Fibroblast of lung (primary cell): ENCODE results near the gene ZNF792. TPM values are rescaled to one million over a fixed set of nuclear protein-coding genes. Genes with fewer than 3 reads are reported as not detected.

Experiments
- DNase-seq, 2 donors: peaks; one replicate each; pipeline versions ENCODE4 v3.0.0 to v3.0.0-alpha.2; 2010; ENCODE audit warnings: low read depth in 2 of 2
- H2AFZ ChIP-seq: 2 replicates; pipeline ENCODE4 v1.5.1; 2012; ENCODE audit warnings: low read length, control low read depth, inconsistent platforms
- H3K27ac ChIP-seq: 2 replicates; pipeline ENCODE4 v1.5.1; 2011; ENCODE audit warnings: low read length, control low read depth; ENCODE audit not compliant: insufficient read depth
- H3K27me3 ChIP-seq: 2 replicates; pipeline ENCODE4 v1.5.1; 2011; ENCODE audit warnings: mild to moderate bottlenecking, low read length; ENCODE audit not compliant: control insufficient read depth, insufficient read depth
- H3K36me3 ChIP-seq: 2 replicates; pipeline ENCODE4 v1.5.1; 2011; ENCODE audit warnings: low read length; ENCODE audit not compliant: control insufficient read depth, insufficient read depth
- H3K4me1 ChIP-seq: 2 replicates; pipeline ENCODE4 v1.5.1; 2011; ENCODE audit warnings: low read length; ENCODE audit not compliant: control insufficient read depth, insufficient read depth; ENCODE audit errors: extremely low read depth
- H3K4me2 ChIP-seq: 2 replicates; pipeline ENCODE4 v1.5.1; 2011; ENCODE audit warnings: low read length, control low read depth; ENCODE audit not compliant: insufficient read depth; ENCODE audit errors: extremely low read depth
- H3K4me3 ChIP-seq, 4 experiments: fragments of 200-600 bp in 1 of 4; sonication (generic) in 1 of 4; replicated peaks in 1 of 4; 2 replicates each; pipeline ENCODE4 v1.5.1; 2011 to 2016; ENCODE audit warnings: low read length in 4 of 4, low read depth in 3 of 4, mild to moderate bottlenecking in 3 of 4, control low read depth in 2 of 4, inconsistent platforms in 1 of 4, mixed read lengths in 1 of 4; ENCODE audit not compliant: insufficient read depth in 1 of 4; ENCODE audit errors: control extremely low read depth in 1 of 4
- H3K79me2 ChIP-seq: 2 replicates; pipeline ENCODE4 v1.5.1; 2012; ENCODE audit warnings: mild to moderate bottlenecking, low read length, inconsistent platforms; ENCODE audit not compliant: control insufficient read depth, insufficient read depth
- H3K9ac ChIP-seq: 2 replicates; pipeline ENCODE4 v1.5.1; 2011; ENCODE audit warnings: mild to moderate bottlenecking, low read length, control low read depth; ENCODE audit not compliant: insufficient read depth
- H3K9me3 ChIP-seq: 2 replicates; pipeline ENCODE4 v1.5.1; 2012; ENCODE audit warnings: low read depth, low read length; ENCODE audit not compliant: control insufficient read depth, insufficient read depth
- H4K20me1 ChIP-seq: 2 replicates; pipeline ENCODE4 v1.5.1; 2011; ENCODE audit warnings: low read length; ENCODE audit not compliant: control insufficient read depth, insufficient read depth; ENCODE audit errors: extremely low read depth
- EZH2 ChIP-seq: IDR thresholded peaks from 2 replicates; pipeline ENCODE4 v1.5.1; 2012; ENCODE audit warnings: low read length, control low read depth, mild to moderate bottlenecking; ENCODE audit errors: missing control alignments
- polyA plus RNA-seq, 2 donors: library from polyadenylated mRNA; depleted of rRNA in 1 of 2; stranded (reverse) in 1 of 2; unstranded in 1 of 2; fragments of >200 nt; gene quantifications; 2 replicates each; pipeline ENCODE4 v1.2.1, GENCODE V29; 2011 to 2012; ENCODE audit warnings: missing spikeins in 1 of 2
- total RNA-seq: library from RNA; depleted of rRNA; stranded (reverse); fragments of >200 nt; gene quantifications from 2 replicates; pipeline ENCODE4 v1.2.1, GENCODE V29; 2014
- TF ChIP-seq, protein P1 (sequence below), 2 donors: IDR thresholded peaks in 1 of 2; conservative IDR thresholded peaks in 1 of 2; 1 replicate in 1 of 2; 2 replicates in 1 of 2; pipeline ENCODE4 v1.5.1; 2011 to 2012; ENCODE audit warnings: low read length in 2 of 2, control low read depth in 1 of 2, inconsistent platforms in 1 of 2, low read depth in 1 of 2, mild to moderate bottlenecking in 1 of 2

Gene ZNF792
- total and polyA plus RNA-seq, 2 donors (not counting 1 experiment from before 2014, with no cell fraction given), result 1.7 to 5.0 TPM

DNA sequence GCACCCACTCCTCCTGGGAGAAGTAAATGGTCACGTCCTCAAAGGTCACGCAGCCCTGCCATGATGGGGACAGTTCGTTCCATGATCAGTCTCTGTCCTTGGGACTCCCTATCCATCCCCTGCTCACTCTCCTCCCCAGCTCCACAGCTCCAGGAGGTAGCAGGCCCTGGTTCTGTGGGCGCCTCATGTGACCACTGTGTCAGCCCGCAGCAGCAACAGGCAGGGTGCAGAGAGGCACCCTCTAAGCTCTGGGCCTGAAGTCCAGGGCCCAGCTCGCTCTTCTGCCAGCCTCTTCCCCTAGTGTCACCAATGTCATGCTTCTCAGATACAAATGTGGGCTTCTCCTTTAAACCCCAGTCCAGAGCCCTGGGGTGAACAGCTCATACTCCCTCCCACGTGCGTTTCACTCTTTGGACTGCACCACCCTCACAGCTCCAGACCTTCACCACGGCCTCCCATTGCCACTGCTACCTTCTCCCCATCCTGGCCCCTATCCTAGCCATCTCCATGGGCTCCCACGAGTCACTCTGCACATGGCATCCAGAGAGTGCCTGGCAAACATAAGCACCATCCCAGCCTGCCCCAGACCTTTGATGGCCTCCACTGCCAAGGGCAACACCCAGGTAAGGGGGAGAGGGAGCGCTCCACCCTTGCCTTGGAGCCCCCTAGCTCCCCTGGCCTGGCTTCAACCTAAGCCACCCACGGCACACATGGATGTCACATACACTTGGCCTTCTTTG, 2.9 kb downstream of the ZNF792 start:
- DNase-seq, result no peak
- Histone ChIP-seq H3K4me2 (no peak overlapping the region), H3K9ac (no peak overlapping the region), H3K4me1 (peaks cover 9% of the 10 kb centered on the region), H3K27ac (no peak overlapping the region), H3K4me3 (no peak overlapping the region), H2AFZ (no peak overlapping the region), H3K9me3 (peaks cover 14% of the 10 kb centered on the region), H3K27me3 (no peaks in the 10 kb centered on the region), H3K36me3 (peaks cover 14% of the 10 kb centered on the region), H3K79me2 (peaks cover 2% of the 10 kb centered on the region), H4K20me1 (no peaks in the 10 kb centered on the region)
- TF ChIP-seq, protein P1, sequence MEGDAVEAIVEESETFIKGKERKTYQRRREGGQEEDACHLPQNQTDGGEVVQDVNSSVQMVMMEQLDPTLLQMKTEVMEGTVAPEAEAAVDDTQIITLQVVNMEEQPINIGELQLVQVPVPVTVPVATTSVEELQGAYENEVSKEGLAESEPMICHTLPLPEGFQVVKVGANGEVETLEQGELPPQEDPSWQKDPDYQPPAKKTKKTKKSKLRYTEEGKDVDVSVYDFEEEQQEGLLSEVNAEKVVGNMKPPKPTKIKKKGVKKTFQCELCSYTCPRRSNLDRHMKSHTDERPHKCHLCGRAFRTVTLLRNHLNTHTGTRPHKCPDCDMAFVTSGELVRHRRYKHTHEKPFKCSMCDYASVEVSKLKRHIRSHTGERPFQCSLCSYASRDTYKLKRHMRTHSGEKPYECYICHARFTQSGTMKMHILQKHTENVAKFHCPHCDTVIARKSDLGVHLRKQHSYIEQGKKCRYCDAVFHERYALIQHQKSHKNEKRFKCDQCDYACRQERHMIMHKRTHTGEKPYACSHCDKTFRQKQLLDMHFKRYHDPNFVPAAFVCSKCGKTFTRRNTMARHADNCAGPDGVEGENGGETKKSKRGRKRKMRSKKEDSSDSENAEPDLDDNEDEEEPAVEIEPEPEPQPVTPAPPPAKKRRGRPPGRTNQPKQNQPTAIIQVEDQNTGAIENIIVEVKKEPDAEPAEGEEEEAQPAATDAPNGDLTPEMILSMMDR (conservative IDR thresholded peaks at IDR 0.05 in 1 of 2, IDR thresholded peaks at IDR 0.05 in 1 of 2; ENCODE audit: low read depth in 1 of 2, low read length in 2 of 2), result no peak
- TF ChIP-seq EZH2, result no peak

DNA sequence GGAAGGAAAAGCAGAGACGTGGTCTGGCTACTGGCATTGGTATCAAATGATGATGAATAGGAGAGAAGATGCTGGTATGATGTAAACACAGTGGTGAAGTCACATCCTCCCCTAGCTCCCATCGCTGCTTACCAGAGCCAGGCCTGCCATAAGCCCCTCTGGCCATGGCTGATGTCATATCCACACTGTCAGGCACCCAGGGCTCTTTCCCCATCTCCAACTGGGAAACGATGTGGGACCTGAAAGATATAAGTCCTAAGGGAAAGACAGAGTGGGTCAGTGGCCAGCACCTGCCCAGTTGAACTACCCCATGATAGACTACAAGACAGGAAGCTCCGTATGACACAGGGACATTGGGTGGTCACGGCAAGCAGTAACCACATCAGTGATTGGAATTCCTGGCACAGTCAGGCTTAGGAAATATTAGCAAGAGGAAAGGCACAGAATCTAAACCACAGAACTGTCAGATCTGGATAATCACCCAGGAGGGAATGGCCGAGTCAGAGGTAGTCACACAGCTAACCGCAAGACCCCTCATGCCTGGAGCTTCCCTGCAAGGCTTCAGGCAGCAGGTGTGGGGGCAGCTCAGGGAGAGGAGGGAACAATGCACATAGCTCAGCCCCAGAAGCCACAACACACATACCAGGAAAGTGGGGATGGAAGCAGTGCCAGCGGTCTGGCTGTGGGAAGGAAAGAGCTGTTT, 3.8 kb downstream of the ZNF792 start:
- TF ChIP-seq, protein P1 (conservative IDR thresholded peaks at IDR 0.05 in 1 of 2, IDR thresholded peaks at IDR 0.05 in 1 of 2; ENCODE audit: low read depth in 1 of 2, low read length in 2 of 2), result no peak
- TF ChIP-seq EZH2, result no peak
- no peak overlapping the region for H3K4me2 ChIP-seq
- peaks cover 14% of the 10 kb centered on the region for H3K9me3 ChIP-seq
- H3K36me3 ChIP-seq, result peaks cover 14% of the 10 kb centered on the region
- H3K27ac ChIP-seq, result no peak overlapping the region
- no peak overlapping the region for H2AFZ ChIP-seq
- no peaks in the 10 kb centered on the region for H4K20me1 ChIP-seq
- no peaks in the 10 kb centered on the region for H3K27me3 ChIP-seq
- H3K79me2 ChIP-seq, result peaks cover 2% of the 10 kb centered on the region
- peak in 1 of 2 donors; percentile 94 for DNase-seq
- no peak overlapping the region for H3K4me3 ChIP-seq
- H3K9ac ChIP-seq, result no peak overlapping the region
- peaks cover 9% of the 10 kb centered on the region for H3K4me1 ChIP-seq

DNA sequence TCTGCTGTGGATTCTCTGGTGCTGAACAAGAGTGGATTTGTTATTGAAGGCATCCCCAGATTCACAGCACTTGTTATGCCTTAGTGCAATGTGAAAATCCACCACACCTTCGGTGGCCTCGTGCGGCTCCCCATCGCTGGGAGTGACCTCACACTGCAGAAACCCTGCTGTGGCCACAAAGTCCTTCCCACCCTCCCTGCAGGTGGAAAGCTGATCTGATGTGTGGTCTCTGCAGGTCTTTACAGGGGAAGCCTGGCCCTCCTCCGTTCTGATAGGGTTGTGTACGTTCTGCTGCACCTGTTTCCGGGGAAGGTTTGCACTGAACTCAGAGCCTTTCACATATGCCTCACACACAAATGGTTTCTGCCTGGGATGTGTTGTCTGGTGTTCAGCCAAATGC, 5.0 kb downstream of the ZNF792 start:
- no peak for DNase-seq
- Histone ChIP-seq H3K9me3 (peaks cover 14% of the 10 kb centered on the region), H3K4me2 (no peak overlapping the region), H3K79me2 (peaks cover 2% of the 10 kb centered on the region), H2AFZ (no peak overlapping the region), H3K9ac (no peak overlapping the region), H3K27me3 (no peaks in the 10 kb centered on the region), H3K27ac (no peak overlapping the region), H3K4me1 (peaks cover 9% of the 10 kb centered on the region), H4K20me1 (no peaks in the 10 kb centered on the region), H3K36me3 (peaks cover 14% of the 10 kb centered on the region), H3K4me3 (no peak overlapping the region)
- no peak for TF ChIP-seq EZH2
- TF ChIP-seq, protein P1 (conservative IDR thresholded peaks at IDR 0.05 in 1 of 2, IDR thresholded peaks at IDR 0.05 in 1 of 2; ENCODE audit: low read depth in 1 of 2, low read length in 2 of 2), result no peak
